Epidermal melanocyte (primary cell): ENCODE data around the gene SYT14.
"Not testable (repeated sequence)": the region's sequence is repeated elsewhere in the genome, so short reads cannot be mapped to it uniquely, and the experiment has no call there.

Source experiments
- DNase-seq: peaks from one replicate; pipeline ENCODE4 v3.0.0; 2011; ENCODE audit warnings: low spot score; ENCODE audit not compliant: insufficient read length

Gene SYT14

DNA sequence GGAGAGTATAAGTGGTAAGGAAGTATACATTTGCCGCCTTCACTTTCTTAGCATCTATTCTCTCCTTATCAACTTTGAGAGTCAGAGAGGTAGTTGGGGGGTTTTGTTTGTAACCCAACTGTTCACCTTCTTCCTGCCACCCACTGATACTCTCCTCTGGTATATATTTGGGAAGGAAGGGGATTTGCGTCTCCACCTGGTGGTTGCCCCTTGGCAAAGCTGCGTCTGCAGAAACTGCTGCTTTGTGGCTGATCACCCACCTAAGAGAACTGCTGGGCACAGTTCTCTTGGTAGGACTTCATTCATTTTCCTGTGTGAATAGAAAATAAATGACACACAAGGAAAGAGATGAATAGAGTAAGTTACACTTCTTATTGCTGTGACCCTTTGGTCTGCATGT, 87.0 kb downstream of the SYT14 start:
- no peak for DNase-seq

DNA sequence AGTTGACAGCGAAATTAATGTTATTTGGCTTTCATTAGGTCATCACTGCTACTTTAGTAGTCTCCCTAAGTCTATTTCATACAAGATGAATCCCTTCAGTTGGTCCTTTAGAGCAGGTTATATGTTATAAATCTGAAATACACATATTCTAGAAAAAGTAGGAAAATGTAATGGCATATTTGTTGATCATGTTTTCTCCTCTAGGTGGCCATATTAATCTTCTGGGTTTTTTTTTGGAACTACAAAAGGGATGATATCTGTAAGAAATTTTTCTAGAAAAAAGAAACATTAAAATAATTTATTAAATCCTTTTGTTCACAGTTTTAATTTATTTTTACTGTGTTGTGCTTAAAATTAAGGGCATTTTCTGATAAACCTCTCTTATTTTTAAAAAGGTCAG, 87.9 kb downstream of the SYT14 start:
- DNase-seq, result no peak

DNA sequence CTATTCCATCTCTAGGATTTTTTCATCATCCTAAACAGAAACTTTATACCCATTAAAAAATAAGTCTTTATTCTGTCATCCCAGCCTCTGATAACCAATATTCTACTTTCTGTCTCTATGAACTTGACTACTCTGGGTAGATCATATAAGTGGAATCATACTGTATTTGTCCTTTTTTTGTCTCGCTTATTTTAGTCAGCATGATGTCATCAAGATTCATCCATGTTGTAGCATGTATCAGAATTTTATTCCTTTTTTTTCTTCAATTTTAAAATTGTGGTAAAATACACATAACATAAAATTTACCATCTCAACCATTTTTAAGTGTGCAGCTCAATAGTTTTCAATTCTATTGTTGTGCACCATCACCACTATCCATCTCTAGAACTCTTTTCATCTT, 90.0 kb downstream of the SYT14 start:
- DNase-seq, result no peak

DNA sequence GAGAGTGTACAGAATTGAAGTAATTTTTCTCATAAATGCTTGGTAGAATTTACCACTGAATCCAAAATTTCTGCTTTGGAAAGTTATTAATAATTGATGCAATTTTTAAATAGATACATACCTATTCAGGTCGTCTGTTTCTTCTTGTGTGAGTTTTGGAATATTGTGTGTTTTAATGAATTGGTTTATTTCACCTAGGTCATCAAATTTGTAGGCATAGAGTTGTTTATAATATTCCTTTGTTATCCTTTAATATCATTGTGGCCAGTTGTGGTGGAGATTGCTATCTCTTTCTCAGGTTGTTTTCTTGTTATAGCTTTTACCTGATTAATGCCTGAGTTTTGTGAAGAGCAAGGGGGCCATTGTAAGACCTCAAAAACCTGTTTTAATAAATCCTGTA, 93.5 kb downstream of the SYT14 start:
- DNase-seq, result no peak

DNA sequence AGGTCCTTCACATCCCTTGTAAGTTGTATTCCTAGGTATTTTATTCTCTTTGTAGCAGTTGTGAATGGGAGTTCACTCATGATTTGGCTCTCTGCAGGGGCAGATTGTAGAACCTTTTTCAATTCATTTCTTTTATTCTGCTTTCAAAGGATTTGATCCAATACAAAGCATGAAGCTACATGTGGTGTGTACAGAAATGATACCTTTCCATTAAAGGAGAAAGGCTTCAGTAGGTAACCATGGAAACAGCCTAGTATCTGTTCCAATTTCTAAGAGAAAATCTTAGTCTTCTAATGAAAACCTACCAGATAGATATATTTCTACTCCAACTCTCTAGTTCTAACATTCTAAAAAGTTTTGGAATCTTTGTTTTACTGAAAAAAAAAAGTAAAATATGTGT, 105.0 kb downstream of the SYT14 start:
- no peak for DNase-seq

DNA sequence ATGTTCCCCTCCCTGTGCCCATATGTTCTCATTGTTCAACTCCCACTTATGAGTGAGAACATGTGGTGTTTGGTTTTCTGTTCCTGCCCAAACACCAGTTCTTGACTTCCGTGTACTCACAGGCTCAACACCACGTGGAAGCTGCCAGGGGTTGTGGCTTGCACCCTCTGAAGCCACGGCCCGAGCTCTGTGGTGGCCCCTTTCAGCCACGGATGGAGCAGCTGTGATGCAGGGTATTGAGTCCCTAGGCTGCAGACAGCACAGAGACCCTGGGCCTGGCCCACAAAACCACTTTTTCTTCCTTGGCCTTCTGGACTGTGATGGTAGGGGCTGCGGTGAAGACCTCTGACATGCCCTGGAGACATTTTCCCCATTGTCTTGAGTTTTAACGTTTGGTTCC, 111.6 kb downstream of the SYT14 start:
- DNase-seq, result no peak

DNA sequence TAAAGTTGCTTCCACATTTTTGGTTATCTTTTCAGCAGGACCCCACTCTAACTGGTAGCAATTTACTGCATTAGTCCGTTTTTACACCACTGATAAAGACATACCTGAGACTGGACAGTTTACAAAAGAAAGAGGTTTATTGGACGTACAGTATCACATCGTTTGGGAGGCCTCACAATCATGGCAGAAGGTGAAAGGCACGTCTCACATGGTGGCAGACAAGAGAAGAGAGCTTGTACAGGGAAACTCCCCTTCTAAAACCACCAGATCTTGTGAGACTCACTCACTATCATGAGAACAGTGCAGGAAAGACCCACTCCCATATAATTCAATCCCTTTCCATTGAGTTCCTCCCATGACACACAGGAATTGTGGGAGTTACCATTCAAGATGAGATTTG, 112.5 kb downstream of the SYT14 start:
- DNase-seq, result not testable (repeated sequence)

DNA sequence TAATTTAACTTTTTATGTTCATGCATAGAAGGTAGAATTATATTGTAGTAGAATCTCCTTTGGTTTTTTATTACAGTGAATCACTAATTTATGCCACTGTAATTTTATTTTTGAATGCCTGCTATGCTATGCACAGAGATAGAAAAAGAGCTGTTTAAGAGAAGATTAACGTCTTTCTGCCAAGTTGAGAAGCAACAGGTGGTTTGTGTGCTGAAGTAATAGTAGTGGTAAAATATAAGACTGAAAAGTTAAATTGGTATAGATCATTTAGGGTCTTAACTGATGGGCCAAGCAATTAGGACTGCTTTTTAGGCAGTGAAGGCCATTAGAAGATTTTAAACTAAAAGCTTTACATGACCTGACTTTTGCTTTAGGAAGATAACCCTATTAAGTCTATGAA, 115.1 kb downstream of the SYT14 start:
- DNase-seq, result no peak

DNA sequence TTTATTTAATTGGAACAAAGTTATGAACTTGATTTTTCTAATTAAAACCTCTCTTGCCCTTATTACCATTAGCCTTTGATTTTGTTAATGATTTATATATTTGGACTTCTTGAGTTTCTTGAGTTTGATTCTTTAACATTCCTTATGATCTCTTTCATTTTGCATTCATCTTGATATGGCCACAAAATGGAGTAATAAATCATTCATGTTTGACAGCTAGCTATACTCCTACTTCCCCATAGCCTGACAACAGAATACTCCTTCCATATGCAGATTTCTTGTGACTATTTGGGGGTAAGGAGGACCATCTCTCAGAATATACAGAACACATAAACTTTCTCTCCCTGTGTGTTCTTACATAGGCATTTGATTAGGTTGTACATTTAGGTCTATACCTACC, 119.6 kb downstream of the SYT14 start:
- no peak for DNase-seq

DNA sequence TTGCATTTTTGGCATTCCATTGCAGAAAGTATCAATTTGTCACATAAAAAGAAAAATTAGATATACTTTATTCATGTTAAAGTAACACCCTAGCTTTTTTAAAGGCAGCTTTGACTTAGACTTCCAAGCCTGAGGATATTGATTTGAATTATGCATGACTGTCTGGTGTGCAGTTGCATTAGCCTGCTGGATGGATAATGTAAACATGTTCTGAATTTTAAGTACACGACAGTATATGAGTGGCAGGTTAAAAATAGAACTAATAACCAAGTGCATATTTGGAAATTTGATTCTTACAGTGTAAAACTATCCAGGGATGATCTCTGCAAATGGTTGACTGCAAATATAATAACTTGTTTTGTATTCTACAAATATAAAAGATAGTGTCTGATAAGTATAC, 124.0 kb downstream of the SYT14 start:
- no peak for DNase-seq

DNA sequence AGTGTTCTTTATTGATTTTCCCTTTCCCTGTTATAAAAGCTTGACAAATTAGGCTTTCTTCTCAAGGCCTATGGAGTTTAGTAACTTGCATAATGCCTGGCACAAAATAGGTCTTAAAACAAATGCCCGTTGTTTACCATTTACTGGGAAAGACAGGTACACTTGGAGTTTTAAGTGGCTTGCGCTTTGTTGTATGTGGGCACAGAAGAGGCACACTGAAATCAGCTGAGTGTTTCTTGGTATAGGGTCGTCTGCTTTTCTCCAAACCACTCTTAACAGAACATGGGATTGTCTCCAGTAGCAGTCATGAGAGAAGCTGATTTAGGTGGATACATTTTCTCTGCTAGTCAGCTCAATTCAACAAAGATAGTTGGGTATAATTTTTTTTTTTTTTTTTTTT, 132.5 kb downstream of the SYT14 start:
- no peak for DNase-seq

DNA sequence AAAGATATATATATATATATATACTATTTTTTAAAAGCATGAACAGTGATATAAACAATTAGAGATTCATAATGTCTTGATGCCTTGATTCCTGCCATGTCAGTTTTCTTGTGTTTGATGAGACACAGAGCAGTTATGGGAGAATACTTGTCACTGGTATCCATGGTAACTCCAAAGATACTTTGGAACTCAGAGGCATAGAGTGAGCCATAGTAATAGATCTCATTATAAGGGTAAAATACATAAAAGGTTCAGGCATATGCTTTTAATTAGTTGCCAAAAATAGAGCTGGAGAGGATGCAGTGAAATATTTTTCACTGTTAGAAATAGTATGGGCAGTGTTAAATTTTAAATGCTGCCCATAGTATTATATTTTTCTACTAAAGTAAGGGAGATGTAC, 134.1 kb downstream of the SYT14 start:
- no peak for DNase-seq

DNA sequence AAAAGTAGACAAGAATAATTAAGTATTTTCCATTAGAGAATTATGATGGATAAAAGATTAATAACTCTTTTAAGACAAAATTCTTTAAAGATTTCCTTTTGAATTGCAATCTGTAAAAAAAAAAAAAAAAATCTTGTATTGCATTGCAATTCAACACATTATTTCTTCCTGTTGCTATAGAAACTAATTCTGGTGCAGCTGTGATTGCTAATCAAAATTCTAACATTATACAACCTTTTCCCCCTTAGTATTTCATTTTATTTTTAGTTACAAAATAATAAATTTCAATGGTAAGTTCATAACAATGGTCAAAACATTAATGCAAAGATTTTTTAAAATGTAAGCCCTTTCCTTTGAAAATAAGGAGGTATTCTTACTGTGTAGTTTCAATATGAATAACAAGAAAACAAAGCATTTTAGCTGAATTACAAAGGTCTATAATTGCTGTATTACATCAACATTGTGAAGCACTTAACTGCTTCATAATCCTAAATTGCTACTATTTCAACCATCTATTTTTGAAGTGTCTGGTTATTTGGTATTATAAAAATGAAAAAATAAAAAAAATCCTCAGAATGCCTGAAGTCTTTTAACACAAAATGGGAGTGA, 135.0 kb downstream of the SYT14 start:
- DNase-seq, result no peak

DNA sequence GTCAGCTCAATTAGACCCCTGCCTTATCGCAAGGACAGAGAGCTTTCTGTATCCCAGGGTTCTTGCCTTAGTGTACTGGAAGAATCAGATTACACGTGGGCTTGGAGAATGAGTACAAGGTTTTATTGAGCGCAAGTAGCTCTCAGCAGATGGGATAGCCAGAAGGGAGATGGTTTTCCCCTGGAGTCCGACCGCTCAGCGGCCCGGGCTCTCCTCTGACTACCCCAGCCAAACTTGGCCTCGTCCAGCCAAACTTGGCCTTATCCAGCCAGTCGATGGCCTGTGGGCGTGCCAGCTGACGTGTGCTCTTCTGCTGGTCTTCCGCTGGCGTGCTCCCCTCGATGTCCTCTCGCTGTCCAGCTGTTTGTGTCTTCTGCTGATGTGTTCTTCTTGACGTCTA, 136.9 kb downstream of the SYT14 start:
- DNase-seq, result no peak

DNA sequence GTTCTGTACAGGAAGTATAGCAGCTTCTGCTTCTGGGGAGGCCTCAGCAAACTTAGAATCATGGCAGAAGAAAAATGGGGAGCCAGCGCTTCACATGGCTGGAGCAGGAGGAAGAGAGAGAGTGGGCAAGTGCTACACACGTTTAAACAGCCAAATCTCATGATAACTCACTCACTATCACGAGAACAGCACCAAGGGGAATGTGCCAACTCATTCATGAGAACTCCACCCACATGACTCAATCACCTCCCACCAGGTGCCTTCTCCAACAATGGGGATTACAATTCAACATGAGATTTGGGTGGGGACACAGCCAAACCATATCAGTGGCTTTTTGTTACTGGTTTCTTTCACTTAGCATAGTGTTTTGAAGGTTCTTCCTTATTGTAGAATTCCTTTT, 138.6 kb downstream of the SYT14 start:
- DNase-seq, result no peak

DNA sequence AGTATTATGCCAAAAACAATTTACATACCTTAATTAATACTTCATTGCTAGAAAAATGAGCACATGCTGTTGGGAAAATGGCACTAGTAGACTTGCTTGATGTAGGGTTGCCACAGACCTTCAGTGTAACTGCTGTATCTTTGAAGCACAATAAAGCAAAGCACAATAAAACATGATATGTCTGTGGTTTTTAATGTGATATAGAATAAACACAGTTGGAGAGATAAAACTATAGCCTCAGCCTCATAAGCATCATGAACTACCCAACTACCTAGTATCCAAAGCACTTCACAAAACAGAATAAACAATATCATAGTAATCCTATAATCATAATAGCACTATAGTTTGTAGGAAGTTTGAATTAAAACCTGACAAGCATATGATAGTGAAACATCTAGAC, 143.5 kb downstream of the SYT14 start:
- no peak for DNase-seq

DNA sequence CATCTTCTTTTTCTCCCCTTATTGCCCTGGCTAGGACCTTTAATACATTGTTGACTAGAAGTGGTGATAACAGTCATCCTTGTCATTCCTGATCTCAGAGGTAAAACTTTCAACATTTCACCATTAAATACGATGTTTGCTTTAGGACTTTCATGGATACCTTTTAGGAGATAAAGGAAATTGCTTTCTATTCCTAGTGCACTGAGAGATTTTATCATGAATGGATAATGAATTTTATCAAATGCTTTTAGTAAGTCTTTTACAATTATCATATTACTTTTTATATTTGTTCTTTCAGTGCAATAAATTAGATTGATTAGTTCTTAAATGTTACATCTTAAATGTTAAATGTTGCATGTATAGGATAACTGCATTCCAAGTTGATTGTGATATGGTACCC, 147.3 kb downstream of the SYT14 start:
- no peak for DNase-seq

DNA sequence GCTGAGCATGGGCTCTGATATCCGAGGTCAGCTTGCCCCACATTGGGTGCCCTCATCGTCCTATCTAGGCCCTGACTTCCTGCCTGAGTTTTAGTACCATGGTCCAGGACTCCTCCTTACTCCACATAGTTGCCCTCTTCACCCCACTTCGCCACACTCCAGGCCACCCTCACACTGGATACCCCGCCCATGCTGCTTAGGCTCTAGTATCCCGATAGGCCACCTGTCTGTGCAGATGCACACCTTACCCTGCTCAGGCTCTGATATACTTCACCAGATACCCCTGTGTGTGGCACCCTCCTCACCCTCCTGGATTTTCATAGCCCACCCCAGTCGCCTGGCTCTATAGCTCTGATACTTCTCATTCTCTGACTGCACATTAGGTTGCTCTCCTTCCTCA, 149.0 kb downstream of the SYT14 start:
- DNase-seq, result no peak

DNA sequence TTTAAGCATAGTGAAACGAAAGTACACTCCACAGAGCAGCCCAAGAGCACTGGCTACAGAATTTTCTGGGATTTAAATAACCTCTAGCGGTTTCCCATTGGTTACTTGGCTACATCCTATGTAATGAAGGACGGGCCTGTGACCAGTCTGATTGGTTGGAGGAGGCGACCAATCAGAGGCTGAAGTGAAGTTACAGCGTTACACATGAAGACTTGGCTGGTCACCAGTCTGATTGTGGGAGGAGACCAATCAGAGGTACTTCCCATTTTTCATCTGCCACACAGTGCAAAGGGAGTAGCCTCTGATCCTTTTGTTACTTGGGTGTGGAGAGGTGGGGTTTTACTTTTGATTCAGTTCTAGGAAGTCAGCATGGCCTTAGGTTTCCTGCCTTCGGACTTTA, 151.8 kb downstream of the SYT14 start:
- no peak for DNase-seq

DNA sequence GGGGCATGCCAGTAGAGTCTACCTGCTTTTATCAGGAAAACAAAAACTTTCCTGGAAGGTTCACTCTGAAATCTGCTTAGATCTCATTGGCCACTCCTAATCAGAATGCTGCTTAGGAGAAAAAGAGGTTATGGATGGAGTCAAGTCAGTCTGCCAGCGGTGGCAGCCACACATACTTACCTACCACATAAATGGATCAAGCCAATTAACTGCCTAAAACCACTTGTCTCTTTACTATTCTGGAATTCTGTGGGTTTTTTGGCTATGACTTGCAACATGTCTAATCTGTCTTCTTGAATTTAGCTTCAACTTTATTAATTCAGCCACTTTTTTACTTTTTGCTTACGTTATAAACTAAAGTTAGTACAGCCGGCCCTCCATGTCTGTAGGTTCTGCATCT, 154.3 kb downstream of the SYT14 start:
- DNase-seq, result no peak

DNA sequence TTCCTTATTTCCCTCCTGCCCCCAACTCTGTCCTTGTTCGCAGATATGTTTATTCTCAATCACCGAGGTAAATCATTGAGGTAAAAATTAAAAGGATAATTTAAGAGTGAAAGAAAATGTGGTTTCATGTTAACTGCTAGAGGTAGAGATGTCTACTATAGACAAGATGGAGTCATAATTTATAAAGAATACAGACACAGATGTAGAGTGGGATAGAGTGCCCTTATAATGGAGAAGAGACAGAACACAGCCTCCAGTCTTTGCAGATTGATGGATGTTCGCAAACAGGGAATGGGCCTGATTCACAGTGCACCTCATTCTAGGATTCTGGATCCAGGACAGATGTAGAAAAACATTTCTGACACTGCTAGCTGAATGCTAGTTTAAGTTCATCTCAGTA, 155.4 kb downstream of the SYT14 start:
- no peak for DNase-seq

DNA sequence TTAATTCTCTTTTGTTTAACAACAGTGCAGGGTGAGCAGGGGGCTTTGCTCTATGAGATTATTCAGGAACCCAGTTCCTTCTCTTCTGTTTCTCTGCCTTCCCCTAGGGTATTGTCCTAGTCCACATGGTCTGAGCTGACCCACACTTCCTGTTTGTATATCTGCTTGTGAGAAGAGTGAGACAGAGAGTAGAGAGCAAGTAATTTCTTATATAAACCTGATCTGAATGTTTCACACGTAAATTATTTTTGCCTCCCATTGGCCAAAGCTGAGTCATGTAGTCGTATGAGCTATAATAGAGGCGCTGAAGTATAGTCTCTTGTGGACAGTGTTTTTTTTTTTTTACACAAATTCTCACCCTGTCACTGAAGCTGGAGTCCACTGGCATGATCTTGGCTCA, 160.3 kb downstream of the SYT14 start:
- no peak for DNase-seq

DNA sequence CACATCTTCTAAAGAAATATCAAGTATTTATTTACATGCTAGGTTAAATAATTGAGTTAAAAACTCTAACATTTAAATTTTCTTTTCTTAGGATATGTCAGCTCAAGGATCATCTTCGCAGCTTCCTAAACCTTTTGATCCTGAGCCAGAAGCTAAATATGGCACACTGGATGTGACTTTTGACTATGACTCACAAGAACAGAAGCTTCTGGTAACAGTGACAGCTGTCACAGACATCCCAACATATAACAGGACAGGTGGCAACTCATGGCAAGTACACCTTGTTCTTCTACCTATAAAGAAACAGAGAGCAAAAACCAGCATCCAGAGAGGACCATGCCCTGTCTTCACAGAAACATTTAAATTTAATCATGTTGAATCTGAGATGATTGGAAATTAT, 161.9 kb downstream of the SYT14 start:
- DNase-seq, result no peak

DNA sequence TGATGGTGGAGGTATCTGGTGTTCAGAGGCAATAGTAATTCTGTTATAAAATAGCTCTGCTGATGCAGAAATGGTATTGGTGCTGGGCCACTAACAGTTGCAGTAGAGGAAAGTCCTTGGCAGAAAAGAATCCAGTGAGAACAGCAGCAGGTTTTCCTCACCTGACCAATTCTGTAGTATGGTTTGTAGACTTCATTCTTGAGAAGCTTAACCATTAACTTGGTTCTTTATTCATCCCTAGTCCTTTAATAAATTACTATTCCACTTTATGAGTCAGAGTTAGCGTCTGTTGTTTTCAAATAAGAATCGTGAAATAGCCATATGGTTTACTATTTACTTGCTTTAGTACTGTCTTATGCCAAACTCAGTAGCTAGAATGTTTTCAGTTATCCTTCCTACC, 166.1 kb downstream of the SYT14 start:
- DNase-seq, result no peak
